Thyroid gland (tissue), 4 donors: ENCODE data around the gene USP36.

Experiments used
- CTCF ChIP-seq, 6 experiments: fragments of 200-600 bp in 3 of 6; fragments of 450-650 bp in 3 of 6; sonication (generic) in 3 of 6; IDR thresholded peaks; one replicate each; pipeline ENCODE4 v1.5.1; 2016 to 2019; ENCODE audit warnings: antibody characterized with exemption in 6 of 6, mild to moderate bottlenecking in 2 of 6, inconsistent platforms in 1 of 6, moderate library complexity in 1 of 6
- POLR2A ChIP-seq, 2 donors: fragments of 450-650 bp; IDR thresholded peaks; one replicate each; pipeline ENCODE4 v1.6.1; 2017; ENCODE audit warnings: antibody characterized with exemption in 2 of 2, mild to moderate bottlenecking in 2 of 2, moderate library complexity in 1 of 2

GRCh38 chr17:78794399-78794798 is 46.2 kb downstream of the USP36 start:
- TF ChIP-seq CTCF (IDR thresholded peaks at IDR 0.05) (no peak), POLR2A (IDR thresholded peaks at IDR 0.05) (no peak)
